Sigmoid colon (tissue), 4 donors: ENCODE data around the gene CIC.

Experiments
- POLR2A ChIP-seq, 2 donors: fragments of 450-650 bp; IDR thresholded peaks; one replicate each; pipeline ENCODE4 v1.6.1; 2016; ENCODE audit warnings: antibody characterized with exemption in 2 of 2, mild to moderate bottlenecking in 2 of 2, moderate library complexity in 2 of 2
- POLR2AphosphoS5 ChIP-seq, 4 donors: sonication (generic); formaldehyde crosslinking; IDR thresholded peaks; one replicate each; pipeline ENCODE4 v1.6.1; 2017; ENCODE audit warnings: antibody characterized with exemption in 4 of 4
- TF ChIP-seq, protein P1 (sequence below), 4 experiments: fragments of 450-650 bp in 3 of 4; fragments of 200-600 bp in 1 of 4; IDR thresholded peaks; one replicate each; pipeline ENCODE4 v1.5.1; 2016 to 2019; ENCODE audit warnings: antibody characterized with exemption in 4 of 4, mild to moderate bottlenecking in 3 of 4, moderate library complexity in 2 of 4

DNA sequence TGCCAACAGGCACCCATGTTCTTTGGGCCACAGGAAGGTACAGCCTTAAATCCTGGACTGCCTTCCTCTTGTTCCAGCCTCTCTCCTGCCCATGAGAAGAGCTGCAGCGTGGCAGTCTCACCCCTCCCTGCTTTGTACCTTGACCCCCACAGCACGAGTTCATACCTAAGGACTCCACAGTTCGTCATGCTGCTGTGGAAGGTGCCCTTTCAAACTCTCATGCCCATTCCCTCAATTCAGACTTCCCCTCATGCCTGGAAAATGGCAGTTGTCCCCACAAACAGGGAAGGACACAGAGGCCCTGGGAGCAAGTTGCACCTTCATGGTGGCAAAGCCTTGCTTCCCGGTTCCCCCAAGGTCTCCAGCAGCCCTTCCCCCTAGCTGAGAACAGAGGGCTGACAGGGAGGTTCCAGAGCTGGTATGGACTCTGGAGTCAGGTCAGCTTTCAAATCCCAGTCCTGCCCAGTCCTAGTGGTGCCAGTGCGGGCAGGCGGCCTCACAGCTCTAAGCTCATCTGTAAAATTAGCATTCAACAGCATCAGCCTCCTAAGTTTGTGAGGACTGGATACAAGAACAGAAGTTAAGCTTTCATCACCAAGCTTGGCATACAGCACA lies 35.3 kb upstream of the CIC start:
- TF ChIP-seq POLR2A (IDR thresholded peaks at IDR 0.05) (no peak), POLR2AphosphoS5 (IDR thresholded peaks at IDR 0.05) (no peak)
- TF ChIP-seq, protein P1, sequence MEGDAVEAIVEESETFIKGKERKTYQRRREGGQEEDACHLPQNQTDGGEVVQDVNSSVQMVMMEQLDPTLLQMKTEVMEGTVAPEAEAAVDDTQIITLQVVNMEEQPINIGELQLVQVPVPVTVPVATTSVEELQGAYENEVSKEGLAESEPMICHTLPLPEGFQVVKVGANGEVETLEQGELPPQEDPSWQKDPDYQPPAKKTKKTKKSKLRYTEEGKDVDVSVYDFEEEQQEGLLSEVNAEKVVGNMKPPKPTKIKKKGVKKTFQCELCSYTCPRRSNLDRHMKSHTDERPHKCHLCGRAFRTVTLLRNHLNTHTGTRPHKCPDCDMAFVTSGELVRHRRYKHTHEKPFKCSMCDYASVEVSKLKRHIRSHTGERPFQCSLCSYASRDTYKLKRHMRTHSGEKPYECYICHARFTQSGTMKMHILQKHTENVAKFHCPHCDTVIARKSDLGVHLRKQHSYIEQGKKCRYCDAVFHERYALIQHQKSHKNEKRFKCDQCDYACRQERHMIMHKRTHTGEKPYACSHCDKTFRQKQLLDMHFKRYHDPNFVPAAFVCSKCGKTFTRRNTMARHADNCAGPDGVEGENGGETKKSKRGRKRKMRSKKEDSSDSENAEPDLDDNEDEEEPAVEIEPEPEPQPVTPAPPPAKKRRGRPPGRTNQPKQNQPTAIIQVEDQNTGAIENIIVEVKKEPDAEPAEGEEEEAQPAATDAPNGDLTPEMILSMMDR (IDR thresholded peaks at IDR 0.05) = no peak
